DND-41 (cell line): ENCODE results near the gene GGN.

ENCODE experiments used
- EZH2 ChIP-seq: IDR thresholded peaks from 3 replicates; pipeline ENCODE4 v1.6.1; 2012; ENCODE audit warnings: borderline replicate concordance, low read depth, mild to moderate bottlenecking, moderate library complexity, low read length, inconsistent platforms; ENCODE audit not compliant: severe bottlenecking
- TF ChIP-seq, protein P1 (sequence below): IDR thresholded peaks from 2 replicates; pipeline ENCODE4 v1.5.1; 2012; ENCODE audit warnings: borderline replicate concordance, low read length, moderate library complexity, mild to moderate bottlenecking; ENCODE audit not compliant: poor library complexity, severe bottlenecking; ENCODE audit errors: extremely low read depth

- TF ChIP-seq, protein P1, sequence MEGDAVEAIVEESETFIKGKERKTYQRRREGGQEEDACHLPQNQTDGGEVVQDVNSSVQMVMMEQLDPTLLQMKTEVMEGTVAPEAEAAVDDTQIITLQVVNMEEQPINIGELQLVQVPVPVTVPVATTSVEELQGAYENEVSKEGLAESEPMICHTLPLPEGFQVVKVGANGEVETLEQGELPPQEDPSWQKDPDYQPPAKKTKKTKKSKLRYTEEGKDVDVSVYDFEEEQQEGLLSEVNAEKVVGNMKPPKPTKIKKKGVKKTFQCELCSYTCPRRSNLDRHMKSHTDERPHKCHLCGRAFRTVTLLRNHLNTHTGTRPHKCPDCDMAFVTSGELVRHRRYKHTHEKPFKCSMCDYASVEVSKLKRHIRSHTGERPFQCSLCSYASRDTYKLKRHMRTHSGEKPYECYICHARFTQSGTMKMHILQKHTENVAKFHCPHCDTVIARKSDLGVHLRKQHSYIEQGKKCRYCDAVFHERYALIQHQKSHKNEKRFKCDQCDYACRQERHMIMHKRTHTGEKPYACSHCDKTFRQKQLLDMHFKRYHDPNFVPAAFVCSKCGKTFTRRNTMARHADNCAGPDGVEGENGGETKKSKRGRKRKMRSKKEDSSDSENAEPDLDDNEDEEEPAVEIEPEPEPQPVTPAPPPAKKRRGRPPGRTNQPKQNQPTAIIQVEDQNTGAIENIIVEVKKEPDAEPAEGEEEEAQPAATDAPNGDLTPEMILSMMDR = no peak
- no peak for TF ChIP-seq EZH2
Observed at GRCh38 chr19:38434549-38435051, 46.8 kb upstream of the GGN start.
